ENCODE measurements around the gene ETV6.
A peak's percentile ranks its signal among the peaks of the same experiment; 100 is the strongest.

ETV6 gene

DNA sequence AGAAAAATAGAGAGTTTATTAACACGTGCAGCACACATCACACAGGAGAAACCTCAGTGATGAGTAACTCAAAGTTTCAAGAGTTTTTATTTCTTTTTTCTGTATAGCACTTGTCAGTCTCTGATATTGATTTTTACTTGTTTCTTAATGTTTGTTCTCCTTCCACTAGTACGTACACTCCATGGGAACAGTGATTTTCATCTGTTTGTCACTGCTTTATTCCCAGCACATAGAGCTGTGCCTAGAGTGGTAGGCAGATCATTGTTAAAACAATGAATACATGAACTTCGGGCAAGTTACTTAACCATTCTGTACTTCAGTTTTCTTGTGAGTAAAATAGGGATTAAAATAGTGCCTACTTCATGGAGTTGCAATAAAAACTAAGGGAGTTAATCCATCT is 46.6 kb downstream of the ETV6 start:
- DNase-seq (ENCODE audit: low spot score): no peak

GRCh38 chr12:11697131-11697530 is 47.7 kb downstream of the ETV6 start:
- no peak for DNase-seq (ENCODE audit: low spot score)

- no peak for DNase-seq (ENCODE audit: low spot score)
Observed at GRCh38 chr12:11697670-11698387, 48.4 kb downstream of the ETV6 start.

DNA sequence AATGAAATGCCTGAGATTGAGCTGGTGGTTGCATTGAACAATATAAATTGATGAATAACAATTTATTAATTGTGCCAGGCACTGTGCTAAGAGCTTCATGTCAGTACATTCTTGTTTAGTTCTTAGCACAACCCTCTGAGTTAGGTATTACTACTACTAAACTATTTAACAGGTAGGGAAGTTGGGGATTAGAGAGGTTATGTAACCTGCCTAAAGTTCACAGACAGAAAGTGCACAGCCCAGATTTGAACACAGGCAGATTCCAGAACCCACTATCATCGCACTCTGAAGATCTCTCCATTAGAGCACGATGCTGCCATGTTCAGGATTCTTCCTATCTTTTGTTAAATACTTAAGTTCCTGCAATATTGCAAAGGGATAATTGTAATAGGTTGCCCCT is 49.3 kb downstream of the ETV6 start:
- DNase-seq (ENCODE audit: low spot score): no peak

DNA sequence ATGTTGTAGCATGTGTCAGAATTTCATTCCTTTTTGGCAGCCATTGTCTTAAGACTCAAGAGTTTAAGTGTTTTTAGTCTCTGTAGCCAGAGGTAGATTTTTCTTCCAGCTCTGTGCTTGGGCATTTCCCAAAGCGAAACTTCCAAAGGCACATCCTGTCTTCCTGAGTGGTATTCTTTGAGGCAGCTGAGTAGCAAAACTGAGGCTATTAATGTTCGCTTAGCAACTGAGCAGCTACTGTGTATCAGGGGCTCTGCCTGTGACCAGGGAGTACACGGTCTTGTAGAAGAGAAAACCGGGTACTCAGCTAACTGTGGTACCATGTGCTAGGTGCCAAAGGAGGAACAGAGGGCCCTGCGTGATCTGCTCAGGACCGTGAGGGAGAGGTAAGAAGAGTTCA is 52.0 kb downstream of the ETV6 start:
- no peak for DNase-seq (ENCODE audit: low spot score)

- no peak for DNase-seq (ENCODE audit: low spot score)
Observed at GRCh38 chr12:11702959-11703358, 53.5 kb downstream of the ETV6 start.

- no peak for DNase-seq (ENCODE audit: low spot score)
Observed at GRCh38 chr12:11703378-11703777, 53.9 kb downstream of the ETV6 start.

DNA sequence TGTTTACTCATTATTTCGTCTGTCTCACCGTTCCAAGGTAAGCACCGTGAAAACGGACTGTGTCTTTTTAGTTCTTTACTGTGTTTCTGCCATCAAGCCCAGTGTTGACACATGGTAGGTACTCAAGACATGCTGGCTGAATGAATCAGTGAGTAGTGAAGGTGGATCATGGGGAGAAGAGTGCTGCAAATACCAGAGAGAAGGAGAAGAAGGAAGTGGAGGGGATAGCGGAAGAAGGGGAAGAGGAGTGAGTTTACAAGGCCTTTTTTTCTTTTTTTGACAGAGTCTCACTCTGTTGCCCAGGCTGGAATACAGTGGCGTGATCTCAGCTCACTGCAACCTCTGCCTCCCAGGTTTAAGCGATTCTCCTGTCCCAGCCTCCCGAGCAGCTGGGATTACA is 54.6 kb downstream of the ETV6 start:
- DNase-seq (ENCODE audit: low spot score): no peak

DNA sequence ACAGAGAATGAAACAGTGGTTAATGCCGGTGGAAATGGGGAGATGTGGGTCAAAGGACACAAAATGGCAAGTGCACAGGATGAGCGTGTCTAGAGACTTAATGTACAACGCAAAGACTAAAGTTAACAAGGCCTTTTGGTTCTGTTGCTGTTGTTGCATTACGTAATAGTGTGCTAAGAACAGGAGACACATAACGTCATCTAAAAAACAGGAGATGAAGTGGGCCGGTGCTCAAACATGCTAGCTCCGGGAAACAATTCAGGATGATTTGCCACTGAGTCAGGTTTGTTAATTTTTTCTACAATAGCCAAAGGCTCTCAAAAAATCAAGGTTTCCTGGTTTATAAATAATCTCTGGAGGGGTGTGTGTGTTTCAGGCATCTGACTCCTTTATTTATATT is 55.5 kb downstream of the ETV6 start:
- DNase-seq (ENCODE audit: low spot score): no peak

- DNase-seq (ENCODE audit: low spot score): no peak
Observed at GRCh38 chr12:11706509-11707379, 57.3 kb downstream of the ETV6 start.

DNA sequence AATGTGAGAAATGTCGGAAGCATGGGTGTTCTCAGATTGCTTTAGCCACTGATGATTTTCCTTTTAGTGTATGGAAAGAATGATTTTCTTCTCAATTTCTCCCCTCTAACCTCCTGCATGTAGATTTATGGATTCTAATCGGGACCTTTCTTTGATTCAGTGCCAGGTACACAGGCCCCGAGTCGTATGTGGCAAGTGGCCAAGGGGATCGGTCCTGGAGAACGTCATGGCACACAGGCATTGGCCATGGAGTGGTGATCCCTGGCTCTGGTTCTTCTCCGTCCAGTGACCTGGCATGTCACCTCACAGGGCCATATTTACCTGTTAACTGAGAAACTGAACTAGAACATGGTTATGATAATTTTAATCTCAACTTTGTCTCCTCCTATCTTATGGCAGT is 58.1 kb downstream of the ETV6 start:
- no peak for DNase-seq (ENCODE audit: low spot score)

DNA sequence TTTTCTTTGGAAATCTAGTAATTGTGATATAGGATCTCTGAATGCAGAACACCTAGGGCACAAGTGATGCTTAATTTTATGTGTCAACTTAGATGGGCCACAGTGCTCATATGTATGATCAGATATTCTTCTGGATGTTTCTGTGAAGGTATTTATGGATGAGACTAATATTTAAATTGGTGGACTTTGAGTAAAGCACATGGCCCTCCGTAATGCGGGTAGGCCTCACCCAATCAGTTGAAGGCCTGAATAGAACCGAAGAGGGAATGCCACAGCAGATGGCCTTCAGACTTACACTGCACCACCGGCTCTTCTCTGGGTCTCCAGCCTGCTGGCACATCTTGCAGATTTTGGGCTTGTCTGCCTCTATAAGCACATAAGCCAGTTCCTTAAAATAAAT is 60.0 kb downstream of the ETV6 start:
- no peak for DNase-seq (ENCODE audit: low spot score)

GRCh38 chr12:11710431-11710830 is 61.0 kb downstream of the ETV6 start:
- no peak for DNase-seq (ENCODE audit: low spot score)

GRCh38 chr12:11710906-11711305 is 61.4 kb downstream of the ETV6 start:
- no peak for DNase-seq (ENCODE audit: low spot score)

DNA sequence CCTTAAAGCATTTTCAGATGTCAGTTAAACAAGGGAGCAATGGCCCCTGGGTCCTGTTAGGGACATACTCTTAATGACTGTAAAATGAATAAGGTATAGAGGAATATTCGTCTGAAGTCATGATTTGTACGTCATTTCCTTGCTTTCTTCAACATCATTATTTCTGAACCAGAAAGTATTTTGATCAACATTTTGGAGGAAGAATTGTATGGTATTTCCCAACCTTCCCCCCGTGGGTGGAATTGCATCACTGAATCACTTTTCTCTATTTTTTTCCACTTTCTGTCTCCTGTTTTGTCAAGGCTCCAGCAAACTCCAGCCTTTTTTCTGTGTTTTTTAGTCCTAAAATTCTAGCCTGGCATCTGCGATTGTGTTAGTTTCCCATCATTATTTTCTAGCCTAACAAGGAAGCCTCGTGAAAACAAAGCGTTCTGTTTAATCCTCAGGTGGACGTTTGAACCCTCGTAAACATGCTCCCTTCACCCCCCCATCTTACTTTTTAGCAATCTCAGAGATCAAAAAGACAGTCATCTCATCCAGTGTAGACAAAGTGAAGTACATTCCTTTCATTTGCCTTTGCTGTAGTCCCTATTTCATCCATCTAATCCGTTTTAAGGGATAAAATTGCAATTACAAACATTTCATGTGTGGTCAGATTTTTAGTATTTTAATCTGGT is 62.3 kb downstream of the ETV6 start:
- DNase-seq (ENCODE audit: low spot score): no peak

DNA sequence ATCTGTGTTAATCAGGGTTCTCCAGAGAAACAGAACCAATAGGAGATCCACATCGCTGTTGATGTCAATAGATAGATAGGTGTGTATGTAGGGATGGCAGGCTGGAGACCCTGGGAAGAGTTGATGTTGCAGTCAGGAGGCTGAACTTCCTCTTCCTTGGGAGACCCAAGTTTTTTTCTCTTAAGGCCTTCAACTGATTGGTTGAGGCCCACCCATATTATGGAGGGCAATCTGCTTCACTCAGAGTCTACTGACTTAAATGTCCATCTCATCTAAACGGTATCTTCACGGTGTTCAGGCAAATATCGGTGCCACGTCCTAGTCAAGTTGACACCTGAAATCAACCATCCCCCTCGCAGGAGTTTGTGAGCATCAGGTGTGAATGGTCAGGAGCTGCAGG is 63.0 kb downstream of the ETV6 start:
- DNase-seq (ENCODE audit: low spot score): no peak

GRCh38 chr12:11713202-11713601 is 63.7 kb downstream of the ETV6 start:
- no peak for DNase-seq (ENCODE audit: low spot score)

GRCh38 chr12:11714626-11715025 is 65.2 kb downstream of the ETV6 start:
- no peak for DNase-seq (ENCODE audit: low spot score)

DNA sequence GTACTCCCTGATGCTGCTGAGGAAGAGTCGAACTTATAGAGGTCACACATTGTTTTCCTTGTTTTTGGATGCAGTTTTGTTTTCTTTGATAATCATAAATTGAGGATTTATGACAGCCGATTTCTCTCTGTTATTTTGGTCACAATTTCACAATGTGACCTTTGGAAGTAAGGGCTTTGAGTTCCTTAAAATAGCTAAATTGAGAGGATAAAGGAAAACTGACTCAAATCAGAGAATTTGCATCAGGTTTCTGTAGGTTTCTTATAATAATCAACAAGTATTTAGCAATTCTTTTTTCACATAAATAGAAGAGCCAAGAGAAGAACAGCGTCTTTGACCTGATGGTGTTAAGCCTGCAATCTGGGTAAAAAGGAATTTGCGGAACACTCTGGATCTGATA is 66.1 kb downstream of the ETV6 start:
- no peak for DNase-seq (ENCODE audit: low spot score)

- DNase-seq (ENCODE audit: low spot score): no peak
Observed at GRCh38 chr12:11716794-11717518, 67.5 kb downstream of the ETV6 start.

DNA sequence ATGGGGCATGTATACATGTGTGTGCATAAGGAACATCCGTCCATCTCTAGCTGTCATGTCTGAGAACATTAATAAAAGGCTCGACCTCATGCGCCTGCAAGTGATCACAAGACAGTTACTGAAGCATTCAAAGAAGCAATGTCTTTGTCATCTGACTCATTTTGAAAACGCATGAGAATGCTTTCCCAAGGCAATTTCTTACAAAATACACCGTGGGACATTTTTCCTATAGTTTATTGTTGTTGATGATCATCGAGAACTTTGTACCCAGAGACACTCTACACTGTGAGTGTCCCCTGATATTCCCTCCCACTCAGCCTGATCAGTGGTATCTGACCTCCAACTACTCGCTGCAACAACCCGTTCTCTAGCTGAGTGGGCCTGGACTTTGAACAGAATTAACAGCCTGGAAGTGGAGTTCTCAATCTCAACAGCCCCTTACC is 68.1 kb downstream of the ETV6 start:
- peak; percentile 21 for DNase-seq (ENCODE audit: low spot score)

GRCh38 chr12:11718105-11718504 is 68.6 kb downstream of the ETV6 start:
- DNase-seq (ENCODE audit: low spot score): no peak

Measured in HuH-7 (cell line).